G401 (cell line): ENCODE results near the gene ADGRF3. TPM values are rescaled to one million over a fixed set of nuclear protein-coding genes. Genes with fewer than 3 reads are reported as not detected.
"Not testable (repeated sequence)": the region's sequence is repeated elsewhere in the genome, so short reads cannot be mapped to it uniquely, and the experiment has no call there.

Source experiments
- DNase-seq: peaks from one replicate; pipeline ENCODE4 v3.0.0-alpha.2; 2015; ENCODE audit warnings: low spot score
- in situ Hi-C: cut with HindIII; loops from 2 replicates; pipeline ENCODE4 v1.10.0; 2016; ENCODE audit warnings: low sequenced_read_pairs, mixed read lengths
- total RNA-seq: library from RNA; depleted of rRNA; stranded (reverse); fragments of >200 nt; shearing (Covaris generic); gene quantifications from 2 replicates; pipeline ENCODE4 v1.2.3, GENCODE V29; 2014

Gene ADGRF3
- total RNA-seq, 1 experiment from 2014 or later: 0.47 TPM

- DNase-seq: no peak
- in situ Hi-C loops: no loop called here
These were observed 20.7 kb downstream of the ADGRF3 start for GRCh38 chr2:26325851-26326250.

- in situ Hi-C loops: no loop called here
- DNase-seq: no peak
These were observed 21.7 kb downstream of the ADGRF3 start for GRCh38 chr2:26324903-26325302.

- in situ Hi-C loops, DNase-seq: not testable (repeated sequence)
These were observed 22.1 kb downstream of the ADGRF3 start for GRCh38 chr2:26324479-26324878.

- DNase-seq: peak; percentile 95
- in situ Hi-C loops: no loop called here
These were observed 27.6 kb downstream of the ADGRF3 start for GRCh38 chr2:26318950-26319349.

- in situ Hi-C loops: no loop called here
- peak; percentile 92 for DNase-seq
These were observed 29.0 kb downstream of the ADGRF3 start for GRCh38 chr2:26317377-26318105.

- in situ Hi-C loops: no loop called here
- no peak for DNase-seq
These were observed 29.7 kb downstream of the ADGRF3 start for GRCh38 chr2:26316845-26317244.

GRCh38 chr2:26316041-26316440, 30.5 kb downstream of the ADGRF3 start:
- in situ Hi-C loops: no loop called here
- no peak for DNase-seq

GRCh38 chr2:26314243-26314642, 32.3 kb downstream of the ADGRF3 start:
- in situ Hi-C loops: no loop called here
- DNase-seq: no peak

- in situ Hi-C loops: no loop called here
- no peak for DNase-seq
These were observed 33.1 kb downstream of the ADGRF3 start for GRCh38 chr2:26313446-26313845.

- no peak for DNase-seq
These were observed 34.1 kb downstream of the ADGRF3 start for GRCh38 chr2:26312471-26312870.

GRCh38 chr2:26309921-26310320, 36.7 kb downstream of the ADGRF3 start:
- in situ Hi-C loops: no loop called here
- no peak for DNase-seq

More at GRCh38 chr2:26312471-26312870, 34.1 kb downstream of the ADGRF3 start:
- in situ Hi-C loops: no loop called here

- DNase-seq: no peak
- in situ Hi-C loops: no loop called here
These were observed 41.0 kb downstream of the ADGRF3 start for GRCh38 chr2:26305540-26305939.

GRCh38 chr2:26305094-26305493, 41.5 kb downstream of the ADGRF3 start:
- DNase-seq, in situ Hi-C loops: not testable (repeated sequence)

- DNase-seq: no peak
- in situ Hi-C loops: no loop called here
These were observed 43.7 kb downstream of the ADGRF3 start for GRCh38 chr2:26302846-26303245.

GRCh38 chr2:26300234-26300925, 46.2 kb downstream of the ADGRF3 start:
- no peak for DNase-seq
- in situ Hi-C loops: no loop called here

GRCh38 chr2:26299471-26300101, 47.0 kb downstream of the ADGRF3 start:
- in situ Hi-C loops: no loop called here
- DNase-seq: peak; percentile 50

- in situ Hi-C loops: no loop called here
- no peak for DNase-seq
These were observed 47.8 kb downstream of the ADGRF3 start for GRCh38 chr2:26298638-26299393.

GRCh38 chr2:26298286-26298637, 48.3 kb downstream of the ADGRF3 start:
- in situ Hi-C loops: no loop called here
- no peak for DNase-seq

- in situ Hi-C loops: no loop called here
- DNase-seq: no peak
These were observed 49.5 kb downstream of the ADGRF3 start for GRCh38 chr2:26297061-26297460.

- in situ Hi-C loops: no loop called here
These were observed 51.1 kb downstream of the ADGRF3 start for GRCh38 chr2:26295511-26295910.

More at GRCh38 chr2:26295511-26295910, 51.1 kb downstream of the ADGRF3 start:
- no peak for DNase-seq
